Calu3 (cell line): ENCODE data around the gene LRRC8A. TPM values are rescaled to one million over a fixed set of nuclear protein-coding genes. Genes with fewer than 3 reads are reported as not detected.
A peak's percentile ranks its signal among the peaks of the same experiment; 100 is the strongest.

Experiments used
- BruUV-seq: library from RNA; stranded (reverse); fragments of 400-500 nt; replicated peaks from 2 replicates; lab custom pipeline; 2021; lab: Mats Ljungman, UMichigan
- CTCF ChIA-PET: fragments of 300-600 bp; sonication (Branson Sonifier 250); formaldehyde crosslinking; loops from one replicate; lab custom pipeline; 2022; ENCODE audit warnings: antibody characterized with exemption; lab: Charles Lee
- DNase-seq: peaks from one replicate; pipeline ENCODE4 v3.0.0; 2022
- H3K27ac Mint-ChIP-seq: one replicate; pipeline ENCODE4 v1.8.0; 2022; ENCODE audit warnings: mixed read lengths; ENCODE audit not compliant: unreplicated experiment
- H3K27me3 Mint-ChIP-seq: one replicate; pipeline ENCODE4 v1.8.0; 2022; ENCODE audit warnings: mixed read lengths; ENCODE audit not compliant: unreplicated experiment
- H3K36me3 Mint-ChIP-seq: one replicate; pipeline ENCODE4 v1.8.0; 2022; ENCODE audit warnings: mild to moderate bottlenecking, moderate library complexity, mixed read lengths; ENCODE audit not compliant: insufficient read depth, unreplicated experiment
- H3K4me1 Mint-ChIP-seq: one replicate; pipeline ENCODE4 v1.8.0; 2022; ENCODE audit warnings: mild to moderate bottlenecking, low read depth, mixed read lengths; ENCODE audit not compliant: unreplicated experiment
- H3K4me3 Mint-ChIP-seq: one replicate; pipeline ENCODE4 v1.8.0; 2022; ENCODE audit warnings: mild to moderate bottlenecking, low read depth, moderate library complexity, mixed read lengths; ENCODE audit not compliant: unreplicated experiment
- H3K9me3 Mint-ChIP-seq: one replicate; pipeline ENCODE4 v1.8.0; 2022; ENCODE audit warnings: low read depth, mixed read lengths; ENCODE audit not compliant: unreplicated experiment
- CTCF ChIP-seq: fragments of 200-600 bp; IDR thresholded peaks from one replicate; pipeline ENCODE4 v1.8.0; 2022; ENCODE audit warnings: antibody characterized with exemption; ENCODE audit not compliant: unreplicated experiment
- intact Hi-C: fragments of 100-400 bp; cut with micrococcal nuclease; formaldehyde crosslinking; loops from one replicate; pipeline ENCODE4 v1.10.0; 2022; ENCODE audit not compliant: unreplicated experiment
- total RNA-seq: library from RNA; stranded (reverse); gene quantifications from 2 replicates; pipeline ENCODE4 v1.2.3, GENCODE V29; 2022

Gene LRRC8A
- total RNA-seq, 1 experiment from 2014 or later, result 29.9 TPM

- peaks cover 6% of the 10 kb centered on the region for H3K36me3 Mint-ChIP-seq
- H3K27me3 Mint-ChIP-seq, result no peaks in the 10 kb centered on the region
- peak overlapping the region; percentile 30 for H3K4me3 Mint-ChIP-seq
- no peak for TF ChIP-seq CTCF
- no peak for DNase-seq
- H3K27ac Mint-ChIP-seq, result no peak overlapping the region
- CTCF ChIA-PET, result no interaction called here
- no TSS peak for BruUV-seq
- H3K9me3 Mint-ChIP-seq, result no peaks in the 10 kb centered on the region
- no peaks in the 10 kb centered on the region for H3K4me1 Mint-ChIP-seq
- intact Hi-C loops, result no loop called here
These were observed 9.6 kb downstream of the LRRC8A start for GRCh38 chr9:128891321-128892220.

- H3K27me3 Mint-ChIP-seq, result no peaks in the 10 kb centered on the region
- DNase-seq, result peak; percentile 85
- H3K4me3 Mint-ChIP-seq, result peak overlapping the region; percentile 30
- BruUV-seq, result no TSS peak
- no peak overlapping the region for H3K27ac Mint-ChIP-seq
- no peaks in the 10 kb centered on the region for H3K9me3 Mint-ChIP-seq
- CTCF ChIA-PET, result interaction anchor here (0.6 kb wide), 1 partner anchor 581 kb away, joined by 3 read pairs; no protein-coding TSS in a partner anchor
- no peaks in the 10 kb centered on the region for H3K4me1 Mint-ChIP-seq
- H3K36me3 Mint-ChIP-seq, result peaks cover 10% of the 10 kb centered on the region
- TF ChIP-seq CTCF, result no peak
- intact Hi-C loops, result no loop called here
These were observed 10.4 kb downstream of the LRRC8A start for GRCh38 chr9:128892221-128892921.

- Mint-ChIP-seq H3K36me3 (peaks cover 15% of the 10 kb centered on the region), H3K4me3 (no peak overlapping the region), H3K4me1 (no peaks in the 10 kb centered on the region), H3K27me3 (no peaks in the 10 kb centered on the region), H3K27ac (no peak overlapping the region), H3K9me3 (no peaks in the 10 kb centered on the region)
- CTCF ChIA-PET, result no interaction called here
- intact Hi-C loops, result no loop called here
- BruUV-seq, result no TSS peak
- DNase-seq, result no peak
- TF ChIP-seq CTCF, result no peak
These were observed 11.4 kb downstream of the LRRC8A start for GRCh38 chr9:128893354-128893753.

- no TSS peak for BruUV-seq
- TF ChIP-seq CTCF, result no peak
- intact Hi-C loops, result no loop called here
- Mint-ChIP-seq H3K36me3 (peaks cover 18% of the 10 kb centered on the region), H3K27ac (no peak overlapping the region), H3K4me1 (no peaks in the 10 kb centered on the region), H3K27me3 (no peaks in the 10 kb centered on the region), H3K9me3 (no peaks in the 10 kb centered on the region), H3K4me3 (no peak overlapping the region)
- CTCF ChIA-PET, result no interaction called here
- DNase-seq, result no peak
These were observed 12.8 kb downstream of the LRRC8A start for GRCh38 chr9:128894764-128895163.
